Psoas muscle (tissue), 8 donors: ENCODE results near the gene PHIP. TPM values are rescaled to one million over a fixed set of nuclear protein-coding genes. Genes with fewer than 3 reads are reported as not detected.
"Not testable (repeated sequence)": the region's sequence is repeated elsewhere in the genome, so short reads cannot be mapped to it uniquely, and the experiment has no call there.

Source experiments
- ATAC-seq, 4 donors: fragments of 200-7000 bp; cut with Tn5 transposase; one replicate each; pipeline ENCODE4 v1.9.1; 2020; ENCODE audit warnings: moderate library complexity in 3 of 4, mild to moderate bottlenecking in 2 of 4
- DNase-seq, 2 donors: peaks; one replicate each; pipeline ENCODE4 v3.0.0-alpha.2; 2020
- H3K27ac ChIP-seq: fragments of 200-600 bp; one replicate; pipeline ENCODE4 v1.8.0; 2022
- H3K27me3 ChIP-seq, 3 donors: fragments of 200-600 bp in 1 of 3; one replicate each; pipeline versions ENCODE4 v1.6.1 to v1.8.0; 2013 to 2022; ENCODE audit warnings: low read length in 2 of 3, mild to moderate bottlenecking in 2 of 3, moderate library complexity in 1 of 3; ENCODE audit not compliant: insufficient read depth in 3 of 3
- H3K36me3 ChIP-seq, 2 donors: fragments of 200-600 bp in 1 of 2; one replicate each; pipeline versions ENCODE4 v1.6.1 to v1.8.0; 2013 to 2022; ENCODE audit warnings: low read depth in 1 of 2, mild to moderate bottlenecking in 1 of 2, moderate library complexity in 1 of 2; ENCODE audit not compliant: insufficient read depth in 1 of 2
- H3K4me1 ChIP-seq: fragments of 200-600 bp; one replicate; pipeline ENCODE4 v1.8.0; 2022
- H3K4me3 ChIP-seq: fragments of 200-600 bp; one replicate; pipeline ENCODE4 v1.8.0; 2022; ENCODE audit warnings: mild to moderate bottlenecking
- H3K9me3 ChIP-seq: fragments of 200-600 bp; one replicate; pipeline ENCODE4 v1.8.0; 2022
- CTCF ChIP-seq: fragments of 200-600 bp; IDR thresholded peaks from one replicate; pipeline ENCODE4 v1.8.0; 2022; ENCODE audit warnings: antibody characterized with exemption
- WGBS, 3 donors: extraction: QIAGEN DNeasy Blood & Tissue Kit; methylation state at CpG; one replicate each; pipeline versions ENCODE4 v1.1.6 to v1.1.7; 2013; 5-methylcytosine and 5-hydroxymethylcytosine counted together
- intact Hi-C, 2 donors: fragments of 100-400 bp; cut with DNase I; formaldehyde crosslinking; loops; one replicate each; pipeline versions ENCODE4 v1.11.0 to v1.14.2; 2022
- polyA plus RNA-seq, 3 donors: library from polyadenylated mRNA; stranded (reverse); fragments of 200-250 nt; gene quantifications; one replicate each; pipeline ENCODE4 v1.2.3, GENCODE V29; 2013
- total RNA-seq, 4 donors: library from RNA; stranded (reverse); fragmentation: NEBNext Ultra II Directional in 2 of 4; extraction: Animal tissue kit (Norgen Biotek cat#: 25700) in 2 of 4; gene quantifications; one replicate each; pipeline versions ENCODE4 v1.2.1 to v1.2.4, GENCODE V29; 2021 to 2023
- donor health status: healthy with polysubstance abuse.
- donor health status: DM: no; HTN: no; CAD: no; lungs with moderate emphysema.
- donor health status: Bipolar disorder and iron deficiency.
- donor health status: healthy.
- donor health status: DM: yes; HTN: yes; CAD: no.
- donor health status: DM: no; HTN: no; CAD: no.
- donor health status: DM: no; HTN: no; CAD: no.
- donor health status: DM: yes; HTN: yes; CAD: no.

The PHIP gene
- total and polyA plus RNA-seq, 7 donors, result 3.1 to 15.3 (median 12.1) TPM

- no peak overlapping the region for H3K27ac ChIP-seq
- 82 to 87% (median 86%) methylated on average over 10 of the region's 10 CpGs for WGBS, 3 donors
- DNase-seq (no peak), ATAC-seq (no peak)
- H3K4me1 ChIP-seq, result no peaks in the 10 kb centered on the region
- no peaks in the 10 kb centered on the region for H3K36me3 ChIP-seq
- intact Hi-C loops, result no loop called here
- no peak for TF ChIP-seq CTCF
- no peaks in the 10 kb centered on the region for H3K9me3 ChIP-seq
- H3K27me3 ChIP-seq, result peaks cover 0 to 12% (median 6%) of the 10 kb centered on the region in 3 donors
- no peak overlapping the region for H3K4me3 ChIP-seq
Observed at GRCh38 chr6:78910010-78910409, 168.0 kb downstream of the PHIP start.

- Histone ChIP-seq H3K27ac (no peak overlapping the region), H3K9me3 (no peaks in the 10 kb centered on the region), H3K27me3 (peaks cover 0 to 12% (median 6%) of the 10 kb centered on the region in 3 donors), H3K36me3 (no peaks in the 10 kb centered on the region), H3K4me3 (no peak overlapping the region), H3K4me1 (no peaks in the 10 kb centered on the region)
- ATAC-seq, result peak in 1 of 4 donors; percentile 64
- TF ChIP-seq CTCF, result no peak
- DNase-seq, result no peak
- WGBS, 3 donors, result 52 to 53% (median 52%) methylated on average over 3 of the region's 3 CpGs
- intact Hi-C loops, result no loop called here
Observed at GRCh38 chr6:78909391-78909790, 168.7 kb downstream of the PHIP start.

GRCh38 chr6:78908621-78909020, 169.4 kb downstream of the PHIP start:
- no peak for TF ChIP-seq CTCF
- Histone ChIP-seq H3K27ac (no peak overlapping the region), H3K27me3 (peaks cover 0 to 12% (median 6%) of the 10 kb centered on the region in 3 donors), H3K9me3 (no peaks in the 10 kb centered on the region), H3K4me3 (no peak overlapping the region), H3K4me1 (no peaks in the 10 kb centered on the region), H3K36me3 (no peaks in the 10 kb centered on the region)
- WGBS, 3 donors, result 84 to 90% (median 85%) methylated on average over 2 of the region's 2 CpGs
- intact Hi-C loops, result no loop called here
- DNase-seq (no peak), ATAC-seq (no peak)

GRCh38 chr6:78896227-78896626, 181.8 kb downstream of the PHIP start:
- intact Hi-C loops, result no loop called here
- no peak for TF ChIP-seq CTCF
- WGBS, 3 donors, result 90 to 97% (median 93%) methylated on average over 2 of the region's 2 CpGs

GRCh38 chr6:78889901-78890300, 188.2 kb downstream of the PHIP start:
- intact Hi-C loops, H3K36me3 ChIP-seq, H3K4me1 ChIP-seq, ATAC-seq, H3K27me3 ChIP-seq, H3K9me3 ChIP-seq, H3K4me3 ChIP-seq, DNase-seq, H3K27ac ChIP-seq: not testable (repeated sequence)
- 95 to 97% (median 97%) methylated on average over 5 of the region's 5 CpGs for WGBS, 3 donors

More at GRCh38 chr6:78896227-78896626, 181.8 kb downstream of the PHIP start:
- H3K4me1 ChIP-seq, result no peaks in the 10 kb centered on the region
- no peaks in the 10 kb centered on the region for H3K9me3 ChIP-seq
- H3K4me3 ChIP-seq, result no peak overlapping the region
- no peaks in the 10 kb centered on the region for H3K27me3 ChIP-seq
- no peak overlapping the region for H3K27ac ChIP-seq
- H3K36me3 ChIP-seq, result no peaks in the 10 kb centered on the region
- ATAC-seq (no peak), DNase-seq (no peak)

Other genes starting within 250 kb of the PHIP start
- gene IRAK1BP1, start 210.7 kb downstream of the PHIP start, total RNA-seq, result 1 to 10 TPM in 2 of 4 donors, under 1 TPM in 2; 0.61 to 1.8 (median 1.0) TPM
- gene IRAK1BP1, start 210.7 kb downstream of the PHIP start, polyA plus RNA-seq, result 1 to 10 TPM in 1 of 3 donors, under 1 TPM in 2; 0.52 to 1.4 (median 0.92) TPM
- gene HMGN3, start 156.4 kb upstream of the PHIP start, total RNA-seq, result 10 to 100 TPM; 29.2 to 50.1 (median 38.8) TPM
- 10 to 100 TPM; 20.5 to 42.3 (median 38.6) TPM for gene HMGN3, start 156.4 kb upstream of the PHIP start, polyA plus RNA-seq